AG10803 (cell line): ENCODE measurements around the gene COLEC12.
"Not testable (repeated sequence)": the region's sequence is repeated elsewhere in the genome, so short reads cannot be mapped to it uniquely, and the experiment has no call there.

Experiments
- DNase-seq: peaks from one replicate; pipeline ENCODE4 v3.0.0; 2010; ENCODE audit warnings: low read depth
- H3K4me3 ChIP-seq: 2 replicates; pipeline ENCODE4 v1.5.1; 2011; ENCODE audit warnings: mild to moderate bottlenecking, low read length, control low read depth
- CTCF ChIP-seq: conservative IDR thresholded peaks from 2 replicates; pipeline ENCODE4 v1.5.1; 2011; ENCODE audit warnings: mild to moderate bottlenecking, low read length, control low read depth, inconsistent platforms

The COLEC12 gene

GRCh38 chr18:303011-303410 lies 197.5 kb downstream of the COLEC12 start:
- no peak for TF ChIP-seq CTCF
- H3K4me3 ChIP-seq = no peak overlapping the region
- no peak for DNase-seq

DNA sequence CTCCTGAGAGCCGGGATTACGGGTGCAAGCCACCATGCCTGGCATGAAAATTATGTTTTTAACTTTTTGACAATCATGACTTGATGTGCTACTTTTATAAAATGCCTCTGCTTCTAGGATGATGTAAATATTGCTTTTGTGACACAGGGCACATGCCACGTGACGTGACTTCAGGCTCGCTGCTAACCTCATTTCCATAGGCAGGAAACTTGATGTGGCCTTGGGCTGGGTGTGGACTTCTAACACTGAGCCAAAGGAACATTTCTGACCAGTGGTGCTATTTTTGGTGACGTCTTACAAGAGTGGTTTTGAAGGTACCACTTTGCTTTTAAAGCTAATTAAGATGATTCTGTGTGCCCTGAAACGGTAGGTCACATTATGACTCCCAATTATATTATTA lies 198.4 kb downstream of the COLEC12 start:
- DNase-seq = no peak
- no peak for TF ChIP-seq CTCF
- no peak overlapping the region for H3K4me3 ChIP-seq

DNA sequence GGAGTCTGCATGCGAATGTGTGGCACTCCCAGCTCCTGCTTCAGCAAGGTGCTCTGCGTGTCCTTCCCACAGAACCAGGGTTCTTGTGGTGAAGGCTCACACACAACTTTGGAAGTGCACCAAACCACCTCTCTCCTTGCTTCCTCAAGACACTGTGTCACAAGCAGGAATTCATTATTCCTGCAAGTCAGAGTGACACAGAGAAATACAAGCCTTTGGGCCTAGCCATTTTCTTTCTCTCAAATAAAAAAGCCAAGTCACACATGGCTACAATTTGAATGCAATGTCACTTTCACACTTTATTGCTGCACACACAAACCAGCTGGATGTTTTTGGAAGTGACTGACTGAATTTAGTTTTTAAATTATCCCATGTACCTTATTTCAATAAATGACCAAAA lies 202.6 kb downstream of the COLEC12 start:
- H3K4me3 ChIP-seq = no peak overlapping the region
- DNase-seq = peak; percentile 82
- TF ChIP-seq CTCF = no peak

GRCh38 chr18:295756-296490 lies 204.6 kb downstream of the COLEC12 start:
- no peak overlapping the region for H3K4me3 ChIP-seq
- no peak for TF ChIP-seq CTCF
- DNase-seq = peak; percentile 71

DNA sequence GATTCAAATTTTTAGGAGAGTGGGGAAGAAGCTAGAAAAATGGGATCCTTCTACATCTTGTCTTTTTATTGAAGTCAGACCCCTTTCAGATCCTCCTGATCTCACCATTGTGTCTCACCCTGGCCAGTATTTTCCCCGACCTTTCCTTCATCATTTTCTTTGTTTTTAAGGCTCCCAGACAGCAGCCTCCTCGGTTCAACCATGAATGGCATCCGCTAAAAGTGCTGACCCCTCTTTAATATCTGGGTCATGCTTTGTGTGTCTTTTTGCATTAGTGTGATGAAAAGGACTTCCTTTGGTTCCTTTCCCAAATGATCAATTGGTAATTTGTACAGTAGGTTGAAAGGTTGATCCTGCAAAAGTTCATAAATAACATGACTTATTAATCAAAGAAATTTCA lies 205.9 kb downstream of the COLEC12 start:
- TF ChIP-seq CTCF = no peak
- H3K4me3 ChIP-seq = no peak overlapping the region
- DNase-seq = no peak

DNA sequence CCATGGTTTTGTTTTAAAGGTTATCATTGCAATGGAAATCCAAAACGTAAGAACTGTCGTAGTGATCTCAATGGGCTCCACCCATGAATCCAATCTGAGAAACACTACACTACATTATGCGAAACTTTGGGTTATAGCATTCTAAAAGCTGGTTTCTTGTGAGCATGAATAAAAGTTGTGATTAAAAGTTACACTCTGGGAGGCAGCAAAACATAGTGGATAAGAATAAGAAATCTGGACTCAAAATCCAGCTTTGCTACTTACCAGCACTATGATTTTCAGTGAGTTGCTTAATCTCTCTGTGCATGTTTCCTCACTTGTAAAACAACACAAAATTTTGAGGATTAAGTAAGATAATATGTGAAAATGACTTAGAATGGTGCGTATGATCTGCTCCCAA lies 207.0 kb downstream of the COLEC12 start:
- peak; percentile 53 for DNase-seq
- peak; percentile 17; the same call in 1 of the 2 replicates for TF ChIP-seq CTCF
- H3K4me3 ChIP-seq = no peak overlapping the region

DNA sequence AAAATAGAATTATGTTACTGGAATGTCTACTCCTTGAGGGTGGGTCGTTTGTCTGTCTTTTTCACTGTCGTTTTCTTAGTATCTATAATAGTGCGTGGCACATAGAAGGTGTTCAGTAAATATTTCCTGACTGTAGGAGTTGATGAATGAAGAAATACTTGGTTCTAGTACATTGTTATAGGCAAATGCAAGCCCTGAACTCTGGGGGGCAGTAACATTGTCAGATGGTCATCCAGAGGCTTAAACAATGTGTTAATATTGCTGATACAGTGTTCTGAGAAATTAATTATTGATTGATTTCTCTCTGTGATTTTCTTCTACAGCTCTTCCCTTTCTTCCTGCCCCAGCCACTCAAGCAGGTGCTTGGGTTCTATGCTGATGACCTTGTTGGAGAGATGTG lies 208.2 kb downstream of the COLEC12 start:
- TF ChIP-seq CTCF = peak; percentile 44

DNA sequence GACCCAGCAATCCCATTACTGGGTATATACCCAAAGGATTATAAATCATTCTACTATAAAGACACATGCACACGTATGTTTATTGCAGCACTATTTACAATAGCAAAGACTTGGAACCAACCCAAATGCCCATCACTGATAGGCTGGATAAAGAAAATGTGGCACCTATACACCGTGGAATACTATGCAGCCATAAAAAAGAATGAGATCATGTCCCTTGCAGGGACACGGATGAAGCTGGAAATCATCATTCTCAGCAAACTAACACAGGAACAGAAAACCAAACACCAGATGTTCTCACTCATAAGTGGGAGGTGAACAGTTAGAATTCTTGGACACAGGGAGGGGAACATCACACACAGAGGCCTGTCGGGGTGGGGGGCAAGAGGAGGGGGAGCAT lies 210.5 kb downstream of the COLEC12 start:
- not testable (repeated sequence) for H3K4me3 ChIP-seq, DNase-seq

More for the DNA sequence above, 208.2 kb downstream of the COLEC12 start:
- H3K4me3 ChIP-seq = no peak overlapping the region
- no peak for DNase-seq
